Astrocyte of the hippocampus (primary cell): ENCODE data around the gene SPTBN5.
A peak's percentile ranks its signal among the peaks of the same experiment; 100 is the strongest.

Experiments used
- DNase-seq: peaks from one replicate; pipeline ENCODE4 v3.0.0; 2011; ENCODE audit warnings: low read depth, low spot score

SPTBN5 gene

GRCh38 chr15:41848631-41849030 is 45.2 kb downstream of the SPTBN5 start:
- no peak for DNase-seq

GRCh38 chr15:41847981-41848380 is 45.9 kb downstream of the SPTBN5 start:
- no peak for DNase-seq

GRCh38 chr15:41847206-41847605 is 46.6 kb downstream of the SPTBN5 start:
- no peak for DNase-seq

- no peak for DNase-seq
Observed at GRCh38 chr15:41844814-41845213, 49.0 kb downstream of the SPTBN5 start.

- DNase-seq = no peak
Observed at GRCh38 chr15:41843571-41843970, 50.3 kb downstream of the SPTBN5 start.

GRCh38 chr15:41842229-41842628 is 51.6 kb downstream of the SPTBN5 start:
- no peak for DNase-seq

- no peak for DNase-seq
Observed at GRCh38 chr15:41841131-41841530, 52.7 kb downstream of the SPTBN5 start.

- no peak for DNase-seq
Observed at GRCh38 chr15:41840673-41841072, 53.2 kb downstream of the SPTBN5 start.

- DNase-seq = no peak
Observed at GRCh38 chr15:41839781-41840491, 53.9 kb downstream of the SPTBN5 start.

- DNase-seq = no peak
Observed at GRCh38 chr15:41838400-41838897, 55.4 kb downstream of the SPTBN5 start, which contains the start of gene PLA2G4B. Gene PLA2G4B (plus strand): TSS chr15:41838847. CDS start chr15:41838914, 67 bp downstream.

- DNase-seq = no peak
Observed at GRCh38 chr15:41836713-41837454, 57.0 kb downstream of the SPTBN5 start.

- DNase-seq = no peak
Observed at GRCh38 chr15:41836073-41836472, 57.8 kb downstream of the SPTBN5 start.

- no peak for DNase-seq
Observed at GRCh38 chr15:41834096-41834495, 59.8 kb downstream of the SPTBN5 start.

- no peak for DNase-seq
Observed at GRCh38 chr15:41832875-41833274, 61.0 kb downstream of the SPTBN5 start.

GRCh38 chr15:41832208-41832607 is 61.6 kb downstream of the SPTBN5 start:
- DNase-seq = no peak

GRCh38 chr15:41831291-41831690 is 62.6 kb downstream of the SPTBN5 start:
- peak; percentile 25 for DNase-seq

- DNase-seq = no peak
Observed at GRCh38 chr15:41829959-41830646, 63.8 kb downstream of the SPTBN5 start.

GRCh38 chr15:41828807-41829141 is 65.1 kb downstream of the SPTBN5 start:
- peak; percentile 27 for DNase-seq

GRCh38 chr15:41827880-41828806 is 65.7 kb downstream of the SPTBN5 start, which contains the start of gene JMJD7:
Gene JMJD7 (plus strand): TSS chr15:41828092. CDS start chr15:41828125, 33 bp downstream.
- peak; percentile 96 for DNase-seq

GRCh38 chr15:41827290-41827879 is 66.5 kb downstream of the SPTBN5 start:
- DNase-seq = no peak
